HG03196 (cell line): ENCODE data around the gene FOXB2.

Experiments
- ATAC-seq: cut with Tn5 transposase; IDR thresholded peaks from one replicate; pipeline ENCODE4 v1.9.1; 2021; ENCODE audit not compliant: unreplicated experiment

FOXB2 gene

DNA sequence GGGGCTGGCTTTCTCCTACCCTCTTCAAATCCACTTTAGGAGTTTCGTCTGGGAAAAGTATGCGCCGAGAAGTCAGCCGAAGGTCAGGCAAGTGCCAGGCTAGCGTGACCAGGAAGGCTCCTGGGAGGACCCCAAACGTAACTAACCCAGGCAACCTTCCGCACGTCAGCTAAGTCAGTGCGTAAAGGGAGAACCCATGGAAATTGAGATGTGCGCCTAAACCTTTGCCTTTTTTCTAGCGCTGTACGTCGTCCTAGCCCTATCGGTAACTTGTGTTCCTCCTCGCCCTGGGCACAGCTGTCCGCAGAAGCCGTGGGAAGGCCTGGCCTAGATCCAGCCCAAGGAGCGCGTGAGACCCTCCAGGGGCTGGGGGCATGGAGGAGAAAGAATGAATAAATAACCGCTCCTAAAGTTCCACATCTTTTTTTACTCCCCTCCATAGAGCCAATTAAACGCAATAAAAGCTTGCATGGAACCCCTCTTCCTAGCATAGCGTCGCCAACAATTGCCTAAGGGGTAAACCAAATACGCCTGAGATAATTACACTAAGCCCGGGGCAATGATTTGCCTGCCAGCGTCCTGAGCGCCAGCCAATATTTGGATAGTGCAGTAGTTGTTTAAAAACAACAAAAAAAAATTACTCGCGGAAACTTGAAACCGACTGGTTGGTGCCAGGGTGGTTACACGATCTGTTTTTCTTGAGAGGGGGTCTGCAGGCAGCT is 4.0 kb upstream of the FOXB2 start:
- ATAC-seq: no peak

DNA sequence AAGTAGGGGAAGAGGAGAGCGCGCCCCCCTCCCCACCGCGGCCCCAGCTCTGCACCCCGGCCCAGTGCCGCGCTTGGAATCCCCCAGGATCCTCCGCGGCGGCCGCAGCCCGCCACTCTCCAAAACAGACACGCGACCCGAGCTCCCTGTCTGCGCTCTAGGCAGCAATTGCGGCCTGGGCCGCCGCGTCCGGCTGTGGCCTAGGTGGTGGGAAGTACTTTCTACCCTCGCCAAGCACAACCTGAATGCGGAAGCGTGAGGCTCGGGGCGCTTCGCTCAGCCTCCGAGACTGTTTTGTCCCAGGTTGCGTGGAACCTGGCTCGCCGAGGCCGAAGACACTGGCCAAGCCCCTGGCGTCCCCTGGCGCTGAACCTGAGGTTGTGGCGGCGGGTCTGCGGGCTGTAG is 3.3 kb upstream of the FOXB2 start:
- ATAC-seq: no peak

DNA sequence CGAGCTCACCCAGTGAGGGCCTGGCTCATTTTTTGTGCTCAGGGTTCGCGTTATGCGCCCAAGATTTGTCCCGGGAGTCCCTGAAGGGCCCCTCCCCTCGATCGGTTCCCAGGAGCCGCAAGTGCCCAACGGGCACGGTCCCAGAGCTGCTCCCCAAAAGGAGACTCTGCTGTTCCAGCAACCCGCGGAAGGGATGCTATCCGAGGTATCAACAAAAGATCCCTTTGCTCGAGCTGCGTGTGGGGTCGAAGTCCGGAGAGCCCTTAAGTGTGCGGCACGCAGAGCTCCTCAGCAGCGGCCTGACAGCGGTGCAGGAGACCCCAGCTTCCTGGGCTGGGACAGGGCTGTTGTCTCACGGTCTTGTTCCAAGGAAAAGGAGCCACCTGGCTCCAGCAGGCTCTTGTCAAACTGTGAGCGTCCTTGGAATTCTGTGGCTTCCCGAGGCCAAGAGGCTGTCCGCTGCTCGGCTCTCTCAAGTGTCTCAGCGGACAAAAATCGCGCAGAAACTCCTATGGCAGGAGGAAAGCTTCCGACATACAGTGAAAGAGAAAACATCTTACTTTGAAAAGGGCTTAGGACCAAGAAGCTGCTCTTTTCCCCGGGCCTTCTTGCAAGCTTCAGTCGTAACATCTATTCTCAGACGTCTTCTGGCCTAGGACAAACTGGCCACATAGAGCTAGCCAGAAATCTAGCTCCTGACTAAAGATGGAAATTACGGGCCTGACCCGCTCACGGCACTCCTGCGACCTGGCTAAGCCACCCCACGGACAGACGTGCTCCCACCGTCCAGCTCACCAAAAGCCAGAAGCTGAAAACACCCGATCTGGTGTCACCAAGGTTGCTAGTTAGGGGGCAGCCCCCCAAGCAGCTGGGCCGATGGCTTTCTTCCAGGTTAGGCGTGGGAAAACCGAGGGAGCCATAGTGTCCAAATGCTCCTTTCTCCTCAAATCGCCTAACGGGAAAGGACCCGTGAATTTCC is 2.6 kb upstream of the FOXB2 start:
- no peak for ATAC-seq

DNA sequence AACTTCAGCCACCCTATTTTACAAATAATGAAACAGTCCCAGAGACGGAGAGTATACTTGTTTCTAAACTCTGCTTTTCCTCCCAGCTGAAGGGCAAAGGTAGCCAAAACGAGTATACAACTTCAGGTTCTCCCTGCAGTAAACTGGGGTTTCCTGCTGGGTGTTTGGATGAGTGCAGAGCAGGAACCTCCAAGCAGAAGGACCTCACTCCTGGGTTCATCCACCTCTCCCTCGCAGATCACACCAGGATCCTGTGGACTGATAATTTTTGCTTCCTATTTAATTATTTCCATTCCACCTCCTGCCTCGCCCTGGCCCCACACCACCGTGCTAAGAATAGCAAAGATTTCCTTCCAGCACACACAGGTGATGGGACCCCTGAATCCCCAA is 2.0 kb upstream of the FOXB2 start:
- ATAC-seq: no peak

DNA sequence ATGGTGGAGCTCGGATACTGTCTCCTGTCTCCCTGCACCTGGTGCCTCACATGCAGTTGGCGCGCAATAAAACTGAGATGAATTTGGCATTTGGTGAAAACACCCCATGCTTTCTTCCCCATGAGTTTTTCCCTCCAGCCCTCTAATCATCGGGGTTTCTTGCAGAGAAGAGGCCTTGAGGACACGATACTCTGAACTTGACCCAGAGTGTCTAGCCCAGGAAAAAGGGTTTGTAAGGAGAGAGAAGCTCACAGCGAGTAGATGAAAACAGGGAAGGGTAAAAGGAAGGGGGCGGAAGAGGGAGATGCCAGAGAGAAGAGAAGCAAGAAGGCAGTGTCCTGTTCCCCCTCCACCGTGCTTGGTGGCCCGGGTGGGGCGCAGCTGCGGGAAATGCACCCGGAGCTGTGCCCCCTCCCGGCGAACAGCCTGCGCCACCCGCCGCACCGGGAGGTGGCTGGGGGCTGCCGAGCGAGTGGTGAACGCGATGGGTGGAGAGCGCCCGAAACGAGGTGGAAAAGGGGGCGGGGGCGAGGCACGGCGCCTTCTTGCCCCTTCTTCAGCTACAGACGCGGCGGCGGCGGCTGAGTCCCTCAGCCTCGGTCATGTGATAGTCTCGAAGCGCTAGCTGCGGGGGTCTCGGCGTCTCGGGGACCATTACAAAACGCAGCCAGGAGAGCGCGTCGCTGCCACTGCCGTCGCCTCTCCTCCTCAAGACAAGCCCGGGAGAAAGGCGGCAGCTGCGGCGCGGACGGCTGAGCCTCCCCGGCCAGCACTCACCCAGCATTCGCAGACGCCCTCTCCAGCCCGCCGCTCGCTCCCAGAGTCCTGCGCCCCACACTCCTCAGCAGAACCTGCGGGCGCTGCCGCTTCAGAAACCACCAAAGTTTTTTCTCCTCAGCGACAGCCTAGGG is 1.1 kb upstream of the FOXB2 start:
- no peak for ATAC-seq

DNA sequence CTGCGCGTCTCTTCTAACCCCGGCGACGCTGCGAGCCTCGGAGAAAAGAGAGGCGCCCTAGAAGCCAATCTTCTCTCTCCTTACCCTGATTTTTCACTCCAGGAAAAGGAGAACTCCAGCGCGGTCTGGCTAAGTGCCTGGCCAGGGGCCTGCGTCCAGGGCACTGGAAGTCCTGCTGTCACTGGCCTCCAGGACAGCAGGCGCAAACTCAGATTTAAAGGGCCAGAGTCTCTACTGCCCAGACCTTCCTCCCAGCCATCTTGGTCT is 553 bp upstream of the FOXB2 start:
- no peak for ATAC-seq

DNA sequence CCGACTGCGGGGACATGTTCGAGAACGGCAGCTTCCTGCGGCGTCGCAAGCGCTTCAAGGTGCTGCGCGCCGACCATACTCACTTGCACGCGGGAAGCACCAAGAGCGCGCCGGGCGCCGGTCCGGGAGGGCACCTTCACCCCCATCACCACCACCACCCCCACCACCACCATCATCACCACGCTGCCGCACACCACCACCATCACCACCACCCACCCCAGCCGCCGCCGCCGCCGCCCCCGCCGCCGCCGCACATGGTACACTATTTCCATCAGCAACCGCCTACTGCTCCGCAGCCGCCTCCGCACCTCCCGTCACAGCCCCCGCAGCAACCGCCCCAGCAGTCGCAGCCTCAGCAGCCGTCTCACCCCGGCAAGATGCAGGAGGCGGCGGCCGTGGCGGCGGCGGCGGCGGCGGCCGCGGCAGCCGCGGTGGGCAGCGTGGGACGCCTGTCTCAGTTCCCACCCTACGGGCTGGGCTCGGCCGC is 514 bp downstream of the FOXB2 start:
- ATAC-seq: no peak

DNA sequence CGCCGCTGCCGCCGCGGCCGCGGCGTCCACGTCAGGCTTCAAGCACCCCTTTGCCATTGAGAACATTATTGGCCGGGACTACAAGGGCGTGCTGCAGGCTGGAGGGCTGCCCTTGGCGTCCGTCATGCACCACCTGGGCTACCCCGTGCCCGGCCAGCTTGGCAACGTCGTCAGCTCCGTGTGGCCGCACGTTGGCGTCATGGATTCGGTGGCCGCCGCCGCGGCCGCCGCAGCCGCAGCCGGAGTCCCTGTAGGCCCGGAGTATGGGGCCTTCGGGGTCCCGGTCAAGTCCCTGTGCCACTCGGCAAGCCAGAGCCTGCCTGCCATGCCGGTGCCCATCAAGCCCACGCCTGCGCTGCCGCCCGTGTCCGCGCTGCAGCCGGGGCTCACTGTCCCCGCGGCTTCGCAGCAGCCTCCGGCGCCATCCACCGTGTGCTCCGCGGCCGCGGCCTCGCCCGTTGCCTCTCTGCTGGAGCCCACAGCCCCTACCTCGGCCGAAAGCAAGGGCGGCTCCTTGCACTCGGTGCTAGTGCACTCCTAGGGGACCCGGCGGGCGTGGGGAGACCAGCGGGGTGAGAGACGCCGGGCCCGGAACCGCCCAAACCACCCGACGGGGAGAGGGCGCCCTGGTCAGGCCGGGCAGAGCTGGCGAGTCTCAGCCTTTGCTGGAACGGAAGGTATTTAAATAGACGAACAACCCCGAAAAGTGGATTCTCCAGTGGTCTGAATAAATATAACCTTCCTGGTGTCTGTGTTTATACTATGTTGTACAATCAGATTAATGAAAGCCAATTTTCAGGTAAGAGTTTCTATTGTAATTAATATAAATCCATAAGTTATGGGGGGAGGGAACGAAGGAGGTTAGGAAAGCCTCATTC is 1.2 kb downstream of the FOXB2 start:
- ATAC-seq: no peak

DNA sequence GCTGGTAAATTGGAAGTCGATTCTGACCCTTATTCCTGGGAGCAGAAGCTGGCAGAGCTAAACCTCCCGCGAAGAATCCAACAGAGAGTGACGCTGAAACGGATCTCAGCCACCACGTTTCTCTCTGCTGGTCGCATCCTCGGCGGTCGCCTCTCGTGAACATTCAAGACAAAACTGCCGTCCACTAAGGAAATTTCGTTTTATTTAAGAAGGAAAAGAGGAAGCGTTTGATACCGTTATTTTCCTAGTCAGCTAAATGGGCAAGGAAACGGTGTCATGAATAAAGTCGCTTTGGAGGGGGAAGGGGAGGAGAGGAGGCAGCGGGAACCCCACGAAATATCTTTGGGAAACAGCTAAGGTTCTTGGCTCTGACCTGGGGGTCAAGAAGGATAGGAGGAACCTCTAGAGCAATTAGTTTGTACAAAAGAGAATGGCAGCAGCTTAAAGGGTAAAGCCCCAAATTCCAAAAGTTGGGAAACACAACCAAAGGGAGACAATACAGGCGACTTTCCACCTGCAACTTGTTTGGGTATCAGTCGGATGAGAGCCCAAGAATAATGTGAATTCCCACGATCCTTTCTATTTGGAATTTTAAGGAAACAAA is 1.9 kb downstream of the FOXB2 start:
- no peak for ATAC-seq

DNA sequence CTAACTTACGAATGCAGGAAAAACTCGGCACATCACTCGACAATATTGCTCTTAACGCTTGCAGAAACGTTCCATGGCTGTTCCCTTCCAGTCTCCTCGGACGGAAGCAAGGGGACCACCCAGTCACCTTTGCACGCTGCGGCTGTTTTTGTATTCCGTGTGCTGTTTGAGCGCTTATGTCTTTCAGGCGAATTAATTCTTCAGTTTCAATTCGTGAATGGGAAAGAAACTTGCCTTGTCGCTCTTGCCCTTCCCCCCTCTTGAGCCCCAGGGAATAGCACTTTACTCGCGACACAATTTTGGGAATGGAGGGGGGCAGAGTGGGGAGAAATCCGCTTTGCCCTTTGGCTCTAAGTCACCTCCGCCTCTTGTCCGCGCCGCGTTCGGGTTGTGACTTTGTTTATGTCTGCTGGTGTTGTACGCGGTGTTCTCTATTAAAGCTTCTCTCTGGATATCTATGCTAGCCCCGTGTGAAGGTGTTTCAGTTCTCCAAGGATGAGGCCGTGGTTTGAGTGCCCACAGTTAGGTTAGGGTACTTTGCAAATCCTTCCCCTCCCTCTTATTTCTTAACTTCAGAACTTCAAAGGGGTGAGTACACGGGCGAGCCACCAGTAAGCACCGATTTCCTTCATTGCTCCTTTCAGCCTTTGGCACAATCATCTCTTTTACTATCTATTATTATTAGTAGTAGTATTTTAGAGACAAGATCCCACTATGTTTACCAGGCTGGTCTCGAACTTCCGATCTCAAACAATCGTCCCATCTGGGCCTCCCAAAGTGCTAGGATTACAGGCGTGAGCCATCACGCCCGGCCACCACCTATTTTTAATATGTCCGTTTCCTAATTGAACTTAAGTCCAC is 2.7 kb downstream of the FOXB2 start:
- no peak for ATAC-seq

DNA sequence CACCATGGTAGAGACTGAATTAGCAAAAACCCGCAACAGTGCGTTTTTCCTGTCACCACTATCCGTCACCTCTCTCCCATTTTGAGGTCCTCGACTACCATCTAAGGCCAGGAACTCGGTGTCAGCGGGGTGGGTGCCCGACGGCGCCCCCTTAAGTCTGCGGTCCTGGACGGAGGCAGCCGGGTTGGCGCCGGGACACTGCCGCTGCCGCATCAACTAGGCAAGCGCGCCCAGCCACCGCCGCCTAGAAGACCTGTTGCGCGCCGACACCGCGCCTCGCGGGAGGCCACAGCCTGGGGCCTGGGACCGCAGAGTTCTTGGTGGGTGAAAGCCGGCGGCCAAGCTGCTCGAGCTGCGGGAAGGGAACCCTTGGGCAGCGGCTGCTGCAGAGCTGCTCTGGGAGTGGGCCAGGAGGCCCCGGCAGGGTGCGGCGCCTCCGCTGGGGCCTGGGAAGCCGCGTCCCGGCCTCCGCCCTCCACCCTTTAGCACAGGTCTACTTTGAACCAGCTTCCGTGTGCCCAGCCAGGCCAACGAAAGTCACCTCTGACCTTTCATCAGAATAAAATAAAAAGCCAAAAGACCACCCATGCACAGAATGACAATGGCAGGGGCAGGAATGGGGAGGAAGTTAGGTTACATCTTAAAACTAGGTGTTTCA is 3.5 kb downstream of the FOXB2 start:
- no peak for ATAC-seq

DNA sequence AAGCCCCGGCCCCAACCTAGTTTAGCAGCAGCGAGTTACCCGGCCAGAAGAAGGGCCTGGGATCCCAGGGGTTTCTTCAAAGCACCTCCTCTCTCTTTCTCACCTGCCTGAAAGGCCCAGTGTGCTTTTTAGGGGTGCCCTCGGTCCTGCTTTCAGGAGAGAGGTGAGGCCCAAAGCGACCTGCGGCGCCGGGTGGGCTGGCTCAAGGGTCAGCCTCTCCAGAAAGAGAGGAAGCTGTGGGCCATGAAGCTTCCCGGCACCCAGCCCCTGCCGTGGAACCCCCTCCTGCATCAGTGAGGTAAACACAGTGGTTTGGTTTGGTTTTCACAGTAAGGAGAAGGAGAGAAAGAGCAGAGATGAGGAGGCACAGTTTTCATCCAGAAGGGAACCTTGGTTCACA is 4.3 kb downstream of the FOXB2 start:
- no peak for ATAC-seq

DNA sequence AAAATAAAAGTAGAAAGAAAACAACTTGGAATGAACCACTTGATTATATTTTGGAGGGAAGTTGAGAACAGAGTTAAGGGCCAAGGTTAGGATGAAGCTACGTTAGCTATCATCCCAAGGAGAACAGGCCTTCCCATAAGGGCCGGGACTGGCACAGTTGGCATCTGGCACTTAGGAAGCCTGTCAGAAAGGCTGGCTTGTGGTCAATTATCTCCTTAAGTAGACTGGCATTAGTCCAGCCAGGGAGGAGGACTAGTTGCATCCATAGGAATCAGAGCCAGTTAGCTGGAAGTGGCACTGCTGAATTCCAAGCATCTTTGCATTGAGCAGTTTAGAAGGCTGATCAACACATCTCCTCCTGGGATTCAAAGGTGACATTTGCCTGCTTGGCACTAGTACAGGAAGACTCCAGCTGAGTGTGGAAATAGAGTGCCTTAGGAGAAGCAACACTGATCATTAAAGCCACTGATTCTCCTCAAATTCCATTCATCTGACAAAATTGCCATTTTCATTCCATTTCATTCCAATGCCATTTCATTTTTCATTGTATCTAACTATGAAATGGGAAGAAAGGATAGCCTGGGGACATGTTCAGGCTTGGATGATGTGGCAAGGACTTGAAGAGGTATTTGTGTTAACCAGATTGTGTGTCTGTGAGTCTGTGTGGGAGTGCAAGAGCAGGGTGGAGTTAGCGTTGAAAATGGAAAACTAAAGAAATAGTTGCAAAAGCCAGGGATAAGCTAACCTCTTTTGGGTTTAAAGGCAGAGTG is 5.5 kb downstream of the FOXB2 start:
- no peak for ATAC-seq

DNA sequence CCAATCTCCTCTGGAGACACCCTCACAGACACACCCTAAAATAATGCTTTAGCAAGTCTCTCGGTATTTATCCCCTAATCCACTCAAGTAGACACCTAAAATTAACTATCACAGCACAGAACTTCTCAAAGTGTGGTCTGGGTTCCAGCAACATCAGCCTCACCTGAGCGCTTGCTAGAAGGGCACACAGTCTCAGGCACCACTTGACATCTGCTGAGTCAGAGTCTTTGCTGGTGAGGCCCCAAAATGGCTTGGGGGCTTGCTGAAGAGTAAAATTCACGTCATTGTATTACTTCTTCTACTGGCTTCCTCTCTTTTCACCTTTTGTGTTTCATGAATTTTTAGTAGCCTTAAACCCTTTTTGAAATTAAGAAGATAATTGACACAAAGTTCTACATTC is 9.0 kb downstream of the FOXB2 start:
- ATAC-seq: no peak

DNA sequence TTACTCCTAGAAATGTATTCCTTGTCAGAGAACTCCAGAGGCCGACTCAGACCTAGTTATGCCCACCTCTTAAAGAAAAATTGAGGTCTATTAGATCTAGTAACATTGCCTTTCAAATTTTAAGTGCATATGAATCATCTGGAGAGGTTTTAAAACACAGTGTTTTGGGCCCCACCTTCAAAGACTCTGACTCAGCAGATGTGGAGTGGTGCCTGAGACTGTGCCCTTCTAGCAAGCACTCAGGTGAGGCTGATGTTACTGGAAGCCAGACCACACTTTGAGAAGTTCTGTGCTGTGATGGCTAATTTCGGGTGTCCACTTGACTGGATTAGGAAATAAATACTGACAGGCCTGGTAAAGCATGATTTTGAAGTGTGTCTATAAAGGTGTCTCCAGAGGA is 10.6 kb downstream of the FOXB2 start:
- ATAC-seq: no peak

DNA sequence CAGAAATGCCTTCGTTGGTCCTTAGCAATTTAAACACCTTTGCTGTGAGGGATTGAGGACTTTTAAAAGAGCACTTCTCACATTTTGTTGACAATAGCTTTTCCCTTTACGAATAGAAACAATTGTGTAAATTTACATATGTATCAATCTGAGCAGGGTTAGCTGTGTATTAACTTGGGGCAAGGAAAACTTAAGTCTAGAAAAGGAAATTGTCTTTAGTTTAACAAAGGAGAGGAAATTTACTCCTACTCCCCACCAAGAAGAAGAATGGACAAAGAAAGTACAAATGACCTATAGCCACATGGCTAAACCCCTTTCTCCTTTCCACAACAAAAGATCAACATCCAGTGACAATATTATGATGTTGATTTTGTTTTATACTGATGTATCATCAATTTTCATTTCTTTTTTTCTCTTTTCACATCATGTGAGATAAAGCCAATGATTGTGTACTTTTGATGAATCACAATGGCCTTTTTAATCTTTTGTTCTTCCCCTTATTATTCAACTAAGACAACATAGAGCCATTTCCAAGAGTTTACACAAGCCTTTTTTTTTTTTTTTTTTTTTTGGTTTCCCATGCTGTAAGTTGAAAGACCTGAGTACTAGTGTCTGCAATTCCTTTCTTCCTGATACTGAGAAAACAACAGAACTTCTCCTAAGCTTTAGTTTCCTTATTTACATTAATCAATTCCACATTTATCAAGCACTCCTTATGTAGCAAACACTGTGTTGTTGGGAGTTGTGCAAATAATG is 19.0 kb downstream of the FOXB2 start:
- ATAC-seq: no peak

DNA sequence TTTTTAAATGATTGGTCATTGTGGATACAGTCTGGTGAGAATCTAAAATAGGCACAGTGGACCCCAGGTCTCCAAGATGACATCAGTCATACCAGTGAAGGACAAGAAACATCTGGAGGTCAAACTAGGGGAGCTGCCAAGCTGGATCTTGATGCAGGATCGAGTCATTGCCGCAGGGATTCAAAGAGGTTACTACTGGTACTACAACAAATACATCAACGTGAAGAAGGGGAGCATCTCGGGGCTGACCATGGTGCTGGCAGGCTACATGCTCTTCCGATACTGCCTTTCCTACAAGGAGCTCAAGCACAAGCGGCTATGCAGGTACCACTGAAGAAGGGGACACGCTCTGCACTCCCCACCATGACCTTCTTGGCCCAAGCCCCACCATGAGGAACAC is 20.9 kb downstream of the FOXB2 start:
- no peak for ATAC-seq
